ENCODE measurements around the gene TDP1.
"Not testable (repeated sequence)": the region's sequence is repeated elsewhere in the genome, so short reads cannot be mapped to it uniquely, and the experiment has no call there.

The TDP1 gene

GRCh38 chr14:90049390-90049789 lies 93.7 kb downstream of the TDP1 start:
- DNase-seq (ENCODE audit: low spot score) = no peak

- DNase-seq (ENCODE audit: low spot score) = peak; percentile 25
Measured at GRCh38 chr14:90050271-90050670, 94.5 kb downstream of the TDP1 start.

GRCh38 chr14:90053044-90053443 lies 97.3 kb downstream of the TDP1 start:
- no peak for DNase-seq (ENCODE audit: low spot score)

GRCh38 chr14:90054803-90055202 lies 99.1 kb downstream of the TDP1 start:
- no peak for DNase-seq (ENCODE audit: low spot score)

- no peak for DNase-seq (ENCODE audit: low spot score)
Measured at GRCh38 chr14:90056826-90057225, 101.1 kb downstream of the TDP1 start.

- DNase-seq (ENCODE audit: low spot score) = no peak
Measured at GRCh38 chr14:90058876-90059458, 103.2 kb downstream of the TDP1 start.

- DNase-seq (ENCODE audit: low spot score) = peak; percentile 56
Measured at GRCh38 chr14:90060312-90060964, 104.7 kb downstream of the TDP1 start.

- DNase-seq (ENCODE audit: low spot score) = no peak
Measured at GRCh38 chr14:90060965-90061684, 105.4 kb downstream of the TDP1 start.

- DNase-seq (ENCODE audit: low spot score) = no peak
Measured at GRCh38 chr14:90061685-90062126, 106.0 kb downstream of the TDP1 start, which contains the start of gene KCNK13. Gene KCNK13 (plus strand): TSS chr14:90061994. CDS start chr14:90062206, 212 bp downstream.

- peak; percentile 33 for DNase-seq (ENCODE audit: low spot score)
Measured at GRCh38 chr14:90062127-90062794, 106.5 kb downstream of the TDP1 start.

- no peak for DNase-seq (ENCODE audit: low spot score)
Measured at GRCh38 chr14:90062822-90063539, 107.3 kb downstream of the TDP1 start.

GRCh38 chr14:90072350-90072749 lies 116.6 kb downstream of the TDP1 start:
- DNase-seq (ENCODE audit: low spot score) = no peak

- no peak for DNase-seq (ENCODE audit: low spot score)
Measured at GRCh38 chr14:90079576-90079975, 123.8 kb downstream of the TDP1 start.

- DNase-seq (ENCODE audit: low spot score) = peak; percentile 54
Measured at GRCh38 chr14:90087433-90087832, 131.7 kb downstream of the TDP1 start.

- no peak for DNase-seq (ENCODE audit: low spot score)
Measured at GRCh38 chr14:90088176-90088575, 132.4 kb downstream of the TDP1 start.

GRCh38 chr14:90089486-90089885 lies 133.8 kb downstream of the TDP1 start:
- not testable (repeated sequence) for DNase-seq (ENCODE audit: low spot score)

- peak; percentile 88 for DNase-seq (ENCODE audit: low spot score)
Measured at GRCh38 chr14:90091393-90091792, 135.7 kb downstream of the TDP1 start.

- DNase-seq (ENCODE audit: low spot score) = peak; percentile 84
Measured at GRCh38 chr14:90093942-90094595, 138.3 kb downstream of the TDP1 start.
